HG03457 (cell line): ENCODE measurements around the gene PTPN1.
"Not testable (repeated sequence)": the region's sequence is repeated elsewhere in the genome, so short reads cannot be mapped to it uniquely, and the experiment has no call there.

Experiments used
- ATAC-seq: cut with Tn5 transposase; IDR thresholded peaks from one replicate; pipeline ENCODE4 v1.9.1; 2021; ENCODE audit warnings: moderate number of reproducible peaks; ENCODE audit not compliant: unreplicated experiment

The PTPN1 gene

DNA sequence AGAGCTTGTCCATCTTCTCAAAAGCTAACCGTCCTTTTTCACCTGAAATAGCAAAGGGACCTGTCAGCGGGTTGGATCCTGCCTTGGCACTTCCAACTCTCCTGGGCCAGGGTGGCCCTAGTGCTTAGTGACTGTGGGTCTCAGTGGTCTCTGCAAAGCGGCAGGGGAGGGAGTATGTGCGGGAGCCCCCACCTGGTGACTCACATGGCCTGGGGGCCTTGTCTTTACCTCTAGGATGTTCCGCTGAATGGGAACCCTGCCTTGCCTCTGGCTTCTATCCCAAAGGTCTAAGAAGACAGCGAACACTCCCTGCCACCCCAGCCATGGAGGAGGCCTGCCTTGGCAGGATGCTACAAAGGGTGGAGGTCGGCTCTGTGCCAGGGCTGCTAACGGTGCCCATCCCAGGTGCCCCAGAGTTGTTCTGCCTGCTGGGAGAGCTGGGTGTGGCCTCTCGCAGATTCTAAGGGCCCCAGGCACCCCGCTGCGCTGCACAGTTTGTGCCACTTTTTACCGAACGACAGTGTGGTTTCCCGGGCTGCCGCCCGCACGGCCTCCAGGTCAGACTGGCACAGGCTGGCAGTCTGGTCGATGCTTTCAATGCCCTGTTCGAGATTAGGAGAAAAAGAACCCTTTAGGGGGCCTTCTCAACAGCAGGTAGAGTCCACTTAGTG lies 77.2 kb downstream of the PTPN1 start:
- no peak for ATAC-seq

GRCh38 chr20:50588034-50588736 lies 78.0 kb downstream of the PTPN1 start:
- no peak for ATAC-seq

- no peak for ATAC-seq
These were observed 79.6 kb downstream of the PTPN1 start for GRCh38 chr20:50589548-50590347.

DNA sequence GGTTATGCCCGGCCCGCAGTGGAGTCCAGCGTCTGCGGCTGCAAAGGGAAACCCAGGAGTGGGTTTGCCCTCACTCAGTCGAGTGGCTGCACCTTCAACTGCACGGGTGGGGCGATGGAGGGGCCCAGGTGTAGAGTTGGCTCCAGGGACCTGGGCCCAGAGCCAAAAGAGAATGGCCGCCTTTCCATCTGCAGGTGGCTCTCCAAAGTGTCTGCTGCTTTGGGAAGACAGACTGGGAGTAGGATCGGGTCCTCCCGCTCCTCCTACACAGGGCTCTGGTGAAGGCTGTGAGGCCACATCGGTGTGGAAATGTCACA lies 80.1 kb downstream of the PTPN1 start:
- no peak for ATAC-seq

- ATAC-seq, result no peak
These were observed 81.2 kb downstream of the PTPN1 start for GRCh38 chr20:50591233-50591852.

DNA sequence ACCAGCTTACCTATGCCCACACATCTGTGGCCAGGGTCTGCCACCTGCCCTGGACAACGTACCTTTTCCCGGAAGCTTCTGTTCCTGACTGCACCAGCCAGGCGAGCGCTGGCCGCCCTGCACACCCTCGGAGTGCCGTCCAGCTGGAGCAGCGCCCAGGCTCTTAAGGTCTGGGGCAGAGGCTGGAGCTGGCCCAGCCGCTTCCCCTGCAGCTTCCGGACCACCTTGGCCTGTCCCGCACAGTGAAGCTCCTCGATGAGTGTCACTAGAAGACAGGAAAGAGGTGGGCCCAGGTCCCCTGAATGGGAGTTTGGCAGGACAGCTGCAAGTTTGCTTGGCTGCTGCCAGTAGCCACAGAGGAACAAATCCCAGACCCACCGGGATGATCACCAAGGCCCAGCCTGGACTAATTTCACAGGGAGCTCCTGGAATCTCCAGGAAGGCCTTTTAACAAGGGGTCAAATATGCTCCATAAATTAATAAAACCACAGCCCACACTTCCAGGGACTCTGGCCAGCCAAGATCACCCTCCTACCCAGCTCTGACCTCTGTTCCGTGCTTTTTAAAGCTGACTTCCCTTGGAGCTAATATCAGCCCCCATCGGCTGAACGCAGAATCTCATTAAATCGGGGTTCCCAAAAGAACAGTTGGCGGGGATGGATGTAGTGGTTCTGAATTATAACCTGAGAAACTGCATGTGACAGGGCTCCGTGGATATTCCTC lies 82.3 kb downstream of the PTPN1 start:
- no peak for ATAC-seq

GRCh38 chr20:50593005-50593335 lies 82.8 kb downstream of the PTPN1 start:
- no peak for ATAC-seq

- ATAC-seq, result no peak
These were observed 84.0 kb downstream of the PTPN1 start for GRCh38 chr20:50594231-50594590.

DNA sequence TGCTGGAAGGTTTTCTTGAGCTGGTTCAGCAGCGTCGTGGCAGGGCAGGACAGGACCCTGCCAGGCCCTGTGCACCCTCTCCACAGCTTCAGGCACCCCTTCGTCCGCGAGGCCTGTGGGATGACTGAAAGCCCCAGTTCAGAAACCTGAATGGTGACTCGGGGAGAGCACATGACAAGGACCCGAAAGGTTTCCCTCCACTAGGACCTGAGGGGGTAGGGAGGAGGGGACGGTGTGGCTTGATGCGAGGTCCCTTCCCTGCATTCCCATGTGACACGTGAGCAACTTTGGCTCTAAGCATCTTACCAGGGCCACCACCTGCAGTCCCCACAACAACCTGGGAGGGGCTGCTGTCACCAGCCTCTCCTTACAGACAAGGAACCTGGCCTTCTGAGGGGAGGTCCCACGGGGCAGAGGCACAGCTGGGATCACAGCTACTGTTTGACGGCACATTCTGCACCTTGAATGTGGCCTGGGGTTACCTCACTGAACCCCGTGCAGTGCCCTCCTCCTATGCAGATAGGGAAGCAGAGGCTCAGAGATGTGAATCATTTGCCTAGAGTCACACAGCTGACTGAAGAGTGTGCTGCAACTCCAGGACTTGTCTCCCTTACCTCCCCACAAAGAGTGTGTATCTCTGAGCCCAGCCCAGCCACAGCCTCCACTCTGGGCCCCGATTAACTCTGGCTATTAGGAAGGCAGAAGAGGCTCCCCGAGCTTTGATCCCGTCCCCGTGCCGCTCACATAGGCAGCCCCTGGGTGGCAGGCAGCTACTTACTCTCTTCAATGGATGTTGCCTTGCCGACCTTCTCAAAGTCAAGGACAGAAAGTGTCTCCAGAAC lies 84.6 kb downstream of the PTPN1 start:
- ATAC-seq, result no peak

DNA sequence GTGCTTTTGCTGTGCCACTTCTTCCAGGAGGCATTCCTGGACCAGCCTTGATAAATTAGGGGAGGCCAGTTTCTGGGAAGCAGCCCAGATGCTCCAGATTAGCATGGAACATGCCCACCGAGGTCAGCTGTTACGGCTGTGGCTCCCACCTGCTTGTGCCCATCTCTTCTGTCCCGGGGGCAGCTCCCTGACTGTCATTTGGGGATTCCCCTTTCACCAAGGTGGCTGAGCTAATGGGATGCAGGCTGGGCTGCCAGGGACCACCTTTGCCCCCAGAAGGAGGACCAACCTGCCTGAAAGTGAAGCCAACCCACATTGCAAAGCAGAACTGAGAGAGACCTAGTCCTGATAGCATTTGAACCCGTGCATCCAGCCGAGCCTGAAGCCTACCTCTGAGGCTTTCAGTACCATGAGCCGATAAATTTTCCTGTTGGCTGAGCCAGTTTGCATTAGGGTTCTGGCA lies 85.3 kb downstream of the PTPN1 start:
- ATAC-seq, result no peak

DNA sequence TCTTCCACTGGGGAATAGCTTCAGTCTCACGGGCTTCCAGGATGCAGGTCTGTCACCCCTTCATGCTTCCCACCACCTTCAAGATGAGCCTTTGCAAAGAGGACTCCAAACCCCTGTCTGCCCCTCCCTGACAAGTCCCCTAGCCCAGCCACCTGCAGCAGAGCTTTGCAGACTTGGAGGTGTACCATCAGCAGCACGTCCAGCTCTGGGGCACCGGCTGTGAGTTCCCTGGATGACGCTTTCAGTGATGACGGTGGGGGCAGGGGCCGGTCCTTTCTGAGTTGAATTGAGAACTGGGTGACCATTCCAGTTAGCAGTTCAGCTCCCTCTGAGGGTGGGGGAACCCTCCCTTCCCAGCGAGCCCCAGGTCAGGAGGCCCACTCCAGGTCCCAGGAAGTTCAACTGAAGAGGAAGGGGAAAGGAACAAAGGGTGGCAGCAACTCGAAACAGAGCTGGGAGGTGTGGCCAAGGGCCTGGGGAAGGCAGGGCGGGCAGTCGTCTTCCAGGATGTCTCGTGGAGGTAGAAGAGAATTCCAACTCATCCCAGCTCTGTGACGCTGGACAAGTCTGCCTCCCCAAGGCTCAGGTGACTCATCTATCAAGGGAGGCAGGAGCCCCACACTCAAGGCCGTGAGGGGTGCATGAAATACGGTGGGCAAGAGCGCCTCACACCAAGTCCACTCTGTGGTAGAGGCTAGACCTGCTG lies 86.0 kb downstream of the PTPN1 start:
- no peak for ATAC-seq

DNA sequence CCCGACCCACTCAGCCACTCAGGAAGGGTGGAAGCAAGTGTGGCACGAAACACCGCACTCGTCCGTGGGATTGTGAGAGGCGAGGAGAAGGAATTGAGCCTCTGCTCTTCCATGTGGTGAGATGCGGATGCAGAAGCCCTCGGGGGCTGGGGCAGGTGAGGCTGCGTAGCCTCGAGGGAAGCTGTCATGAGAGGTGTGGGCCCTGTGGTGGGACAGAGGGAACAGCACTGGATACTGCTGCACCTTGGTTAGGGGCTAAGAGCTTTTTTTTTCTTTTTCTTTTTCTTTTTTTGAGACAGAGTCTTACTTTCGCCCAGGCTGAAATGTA lies 86.5 kb downstream of the PTPN1 start:
- no peak for ATAC-seq

- no peak for ATAC-seq
These were observed 87.3 kb downstream of the PTPN1 start for GRCh38 chr20:50597406-50597969.

DNA sequence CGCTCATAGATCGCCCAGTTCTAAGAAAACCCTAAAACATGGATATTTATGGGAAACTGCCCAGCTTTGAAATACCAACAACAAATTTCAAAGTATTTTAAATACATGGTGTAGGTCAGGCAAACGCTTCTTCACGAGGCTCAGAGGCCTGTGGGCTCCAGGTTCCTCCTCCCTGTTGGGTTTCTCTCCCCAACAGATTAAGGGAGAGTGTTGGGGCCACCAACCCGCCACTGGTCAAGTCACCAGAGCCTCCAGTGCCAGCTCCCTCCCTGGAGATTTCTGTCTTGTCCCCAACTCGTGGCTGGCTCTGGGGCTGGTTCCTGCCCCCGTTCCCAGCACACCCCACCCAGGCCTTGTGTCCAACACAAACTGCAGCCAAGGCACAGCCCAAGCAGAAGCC lies 87.9 kb downstream of the PTPN1 start:
- ATAC-seq, result no peak

DNA sequence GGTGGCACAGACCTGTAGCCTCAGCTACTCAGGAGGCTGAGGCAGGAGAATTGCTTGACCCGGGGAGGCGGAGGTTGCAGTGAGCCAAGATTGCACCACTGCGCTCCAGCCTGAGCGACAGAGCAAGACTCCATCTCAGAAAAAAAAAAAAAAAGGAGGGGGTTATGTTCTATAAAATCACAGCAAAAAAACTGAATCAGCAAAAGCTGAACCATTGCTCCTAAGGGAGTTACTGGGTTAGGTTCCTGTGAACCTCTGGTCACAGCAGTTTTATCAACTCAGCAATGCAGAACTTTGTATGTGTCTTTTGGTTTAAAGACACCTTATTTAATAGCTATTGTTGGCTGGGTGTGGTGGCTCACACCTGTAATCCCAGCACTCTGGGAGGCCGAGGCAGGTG lies 88.6 kb downstream of the PTPN1 start:
- not testable (repeated sequence) for ATAC-seq

GRCh38 chr20:50600281-50600895 lies 90.2 kb downstream of the PTPN1 start:
- no peak for ATAC-seq

DNA sequence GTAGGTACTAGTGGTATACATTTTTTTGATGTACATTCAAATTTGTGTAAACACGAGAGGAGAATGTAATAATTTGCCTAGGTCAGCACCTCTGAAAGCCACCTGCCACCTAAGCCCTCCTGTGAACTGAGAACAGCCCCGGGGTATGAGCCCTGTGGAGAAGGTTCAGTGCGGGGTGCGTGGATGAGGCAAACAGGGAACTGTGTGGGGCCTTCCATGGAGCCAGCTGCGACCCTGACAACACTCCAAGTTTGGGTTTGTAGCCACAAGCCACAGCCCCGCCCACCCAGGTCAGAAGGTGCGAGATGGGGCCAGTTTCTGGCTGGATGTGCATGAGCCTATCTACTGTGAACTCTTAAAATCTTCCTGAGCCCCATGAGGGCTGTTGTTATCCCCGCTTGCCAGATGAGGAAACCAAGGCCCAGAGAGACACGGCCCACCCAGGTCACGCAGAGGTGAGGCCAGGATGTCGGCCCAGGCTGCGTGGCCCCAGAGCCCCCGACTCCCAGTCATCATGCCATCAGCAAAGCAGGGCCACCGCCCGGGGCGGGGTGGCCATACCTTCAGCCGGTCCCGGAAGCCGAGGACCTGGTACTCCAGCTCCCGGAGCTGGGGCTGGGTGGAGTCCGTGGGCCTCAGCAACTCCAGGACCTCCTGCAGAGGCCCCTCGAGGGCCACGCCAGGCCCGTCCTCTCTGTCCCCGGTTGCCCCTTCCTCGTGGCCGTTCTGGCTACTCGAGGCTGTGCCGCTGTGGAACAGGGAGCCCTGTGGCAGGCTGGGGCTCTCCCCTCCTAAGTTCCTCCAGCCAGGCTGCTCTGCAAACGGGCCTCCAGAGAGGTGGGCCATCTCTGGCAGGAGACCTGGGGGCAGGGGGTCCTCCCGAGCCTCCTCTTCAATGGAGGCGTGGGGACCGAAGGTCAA lies 91.6 kb downstream of the PTPN1 start:
- no peak for ATAC-seq
